ENCODE measurements around the gene PSMB8.
A peak's percentile ranks its signal among the peaks of the same experiment; 100 is the strongest.
"Not testable (repeated sequence)": the region's sequence is repeated elsewhere in the genome, so short reads cannot be mapped to it uniquely, and the experiment has no call there.

Gene PSMB8

GRCh38 chr6:32843979-32844838, at the start of gene PSMB8:
Gene PSMB8 (minus strand): TSS chr6:32844047. CDS start chr6:32843996, 51 bp downstream.
- peak; percentile 97 for DNase-seq

- no peak for DNase-seq
These were observed 47.0 kb upstream of the PSMB8 start for GRCh38 chr6:32890831-32891230.

GRCh38 chr6:32889533-32889932, 45.7 kb upstream of the PSMB8 start:
- DNase-seq, result no peak

GRCh38 chr6:32888576-32888975, 44.7 kb upstream of the PSMB8 start:
- no peak for DNase-seq

GRCh38 chr6:32887616-32888015, 43.8 kb upstream of the PSMB8 start:
- no peak for DNase-seq

- no peak for DNase-seq
These were observed 43.0 kb upstream of the PSMB8 start for GRCh38 chr6:32886681-32887383.

- no peak for DNase-seq
These were observed 41.9 kb upstream of the PSMB8 start for GRCh38 chr6:32885698-32886286.

GRCh38 chr6:32883789-32884188, 39.9 kb upstream of the PSMB8 start:
- DNase-seq, result no peak

GRCh38 chr6:32882879-32883250, 39.0 kb upstream of the PSMB8 start:
- DNase-seq, result no peak

GRCh38 chr6:32880962-32881361, 37.1 kb upstream of the PSMB8 start:
- DNase-seq, result not testable (repeated sequence)

GRCh38 chr6:32879691-32880090, 35.8 kb upstream of the PSMB8 start:
- DNase-seq, result no peak

- no peak for DNase-seq
These were observed 32.8 kb upstream of the PSMB8 start for GRCh38 chr6:32876603-32877002.

GRCh38 chr6:32873947-32874346, 30.1 kb upstream of the PSMB8 start:
- DNase-seq, result not testable (repeated sequence)

- DNase-seq, result peak; percentile 95
These were observed 24.5 kb upstream of the PSMB8 start for GRCh38 chr6:32868257-32868788.

GRCh38 chr6:32867554-32868256, 23.9 kb upstream of the PSMB8 start:
- DNase-seq, result no peak

GRCh38 chr6:32867022-32867477, 23.2 kb upstream of the PSMB8 start:
- no peak for DNase-seq

- no peak for DNase-seq
These were observed 22.0 kb upstream of the PSMB8 start for GRCh38 chr6:32865724-32866443.

GRCh38 chr6:32862725-32863124, 18.9 kb upstream of the PSMB8 start:
- no peak for DNase-seq

GRCh38 chr6:32860674-32861073, 16.8 kb upstream of the PSMB8 start:
- DNase-seq, result no peak

- no peak for DNase-seq
These were observed 14.3 kb upstream of the PSMB8 start for GRCh38 chr6:32858194-32858593.

- no peak for DNase-seq
These were observed 13.5 kb upstream of the PSMB8 start for GRCh38 chr6:32857156-32857891.
